ENCODE results near the gene PROC.

GRCh38 chr2:127406454-127406853, 11.8 kb upstream of the PROC start:
- no peak for TF ChIP-seq CTCF (IDR thresholded peaks at IDR 0.05; ENCODE audit: insufficient read depth, low read length, poor library complexity, severe bottlenecking)
- TF ChIP-seq EZH2phosphoT487 (conservative IDR thresholded peaks at IDR 0.05; ENCODE audit: low read length), result no peak

Measured in SU-DHL-6 (cell line).